CD14-positive monocyte (primary cell): ENCODE measurements around the gene ITGA3. TPM values are rescaled to one million over a fixed set of nuclear protein-coding genes. Genes with fewer than 3 reads are reported as not detected.

ENCODE experiments used
- DNase-seq, 3 donors: peaks; one replicate each; pipeline ENCODE4 v3.0.0-alpha.2; 2011 to 2022
- H2AFZ ChIP-seq: 2 replicates; pipeline ENCODE4 v1.6.0; 2012; ENCODE audit warnings: mild to moderate bottlenecking, low read depth, low read length, inconsistent platforms; ENCODE audit not compliant: insufficient read depth, poor library complexity, severe bottlenecking
- H3K27ac ChIP-seq, 2 donors: 1 replicate in 1 of 2; 2 replicates in 1 of 2; pipeline ENCODE4 v1.5.1; 2012 to 2013; ENCODE audit warnings: low read length in 2 of 2, control low read depth in 1 of 2, inconsistent platforms in 1 of 2, low read depth in 1 of 2, mild to moderate bottlenecking in 1 of 2
- H3K27me3 ChIP-seq, 2 donors: one replicate each; pipeline versions ENCODE4 v1.6.0 to v1.6.1; 2011 to 2013; ENCODE audit warnings: low read length in 2 of 2; ENCODE audit not compliant: control insufficient read depth in 2 of 2, insufficient read depth in 2 of 2
- H3K36me3 ChIP-seq, 2 donors: replicated peaks in 1 of 2; 1 replicate in 1 of 2; 2 replicates in 1 of 2; pipeline versions ENCODE4 v1.5.1 to v1.6.1; 2012 to 2013; ENCODE audit warnings: low read length in 2 of 2, control low read depth in 1 of 2, inconsistent platforms in 1 of 2, mild to moderate bottlenecking in 1 of 2; ENCODE audit not compliant: insufficient read depth in 2 of 2, control insufficient read depth in 1 of 2
- H3K4me1 ChIP-seq, 2 donors: 1 replicate in 1 of 2; 2 replicates in 1 of 2; pipeline versions ENCODE4 v1.5.1 to v1.6.1; 2012 to 2013; ENCODE audit warnings: low read length in 2 of 2, control low read depth in 1 of 2, inconsistent platforms in 1 of 2, mild to moderate bottlenecking in 1 of 2, moderate library complexity in 1 of 2; ENCODE audit not compliant: insufficient read depth in 2 of 2, control insufficient read depth in 1 of 2
- H3K4me2 ChIP-seq: replicated peaks from 2 replicates; pipeline ENCODE3; 2012; ENCODE audit warnings: low read length, moderate library complexity, mild to moderate bottlenecking; ENCODE audit not compliant: poor library complexity, severe bottlenecking; ENCODE audit errors: extremely low read depth
- H3K4me3 ChIP-seq, 3 experiments: fragments of 200-600 bp in 1 of 3; sonication (generic) in 1 of 3; replicated peaks in 1 of 3; 1 replicate in 2 of 3; 2 replicates in 1 of 3; pipeline ENCODE4 v1.5.1; 2011 to 2013; ENCODE audit warnings: low read length in 3 of 3, mild to moderate bottlenecking in 3 of 3, control low read depth in 2 of 3, low read depth in 2 of 3, inconsistent platforms in 1 of 3, moderate library complexity in 1 of 3
- H3K79me2 ChIP-seq: 2 replicates; pipeline ENCODE4 v1.6.0; 2012; ENCODE audit warnings: mild to moderate bottlenecking, control low read depth, inconsistent platforms, low read length, moderate library complexity; ENCODE audit not compliant: insufficient read depth
- H3K9ac ChIP-seq: 2 replicates; pipeline ENCODE4 v1.6.0; 2017; ENCODE audit warnings: low read length, mild to moderate bottlenecking; ENCODE audit not compliant: insufficient read depth, poor library complexity, severe bottlenecking
- H3K9me3 ChIP-seq, 2 donors: replicated peaks in 1 of 2; 1 replicate in 1 of 2; 2 replicates in 1 of 2; pipeline versions ENCODE4 v1.5.1 to v1.6.1; 2012 to 2013; ENCODE audit warnings: low read length in 2 of 2, control low read depth in 1 of 2; ENCODE audit not compliant: control insufficient read depth in 1 of 2, insufficient read depth in 1 of 2
- H4K20me1 ChIP-seq: 2 replicates; pipeline ENCODE4 v1.6.0; 2012; ENCODE audit warnings: mild to moderate bottlenecking, low read length, control low read depth, moderate library complexity; ENCODE audit not compliant: insufficient read depth
- H3K27ac Mint-ChIP-seq, 7 donors: one replicate each; pipeline ENCODE4 v1.8.0; 2020; ENCODE audit warnings: mild to moderate bottlenecking in 7 of 7, mixed read lengths in 7 of 7, moderate library complexity in 6 of 7, inconsistent platforms in 2 of 7
- H3K27me3 Mint-ChIP-seq, 3 donors: one replicate each; pipeline ENCODE4 v1.8.0; 2021 to 2022; ENCODE audit warnings: low read depth in 3 of 3, mild to moderate bottlenecking in 3 of 3, mixed read lengths in 3 of 3, moderate library complexity in 3 of 3, inconsistent platforms in 1 of 3
- H3K36me3 Mint-ChIP-seq, 2 donors: one replicate each; pipeline ENCODE4 v1.8.0; 2020; ENCODE audit warnings: mixed read lengths in 2 of 2, inconsistent platforms in 1 of 2, mild to moderate bottlenecking in 1 of 2
- H3K4me1 Mint-ChIP-seq: one replicate; pipeline ENCODE4 v1.8.0; 2020; ENCODE audit warnings: mild to moderate bottlenecking, mixed read lengths
- H3K4me3 Mint-ChIP-seq, 2 donors: one replicate each; pipeline ENCODE4 v1.8.0; 2020; ENCODE audit warnings: mild to moderate bottlenecking in 2 of 2, mixed read lengths in 2 of 2, moderate library complexity in 1 of 2
- H3K9me3 Mint-ChIP-seq, 7 donors: one replicate each; pipeline ENCODE4 v1.8.0; 2020 to 2022; ENCODE audit warnings: mixed read lengths in 7 of 7, mild to moderate bottlenecking in 6 of 7, moderate library complexity in 6 of 7, inconsistent platforms in 2 of 7
- WGBS: methylation state at CpG from one replicate; pipeline ENCODE4 v1.1.5; 2013; ENCODE audit warnings: missing lambda C conversion rate; ENCODE audit not compliant: insufficient coverage; 5-methylcytosine and 5-hydroxymethylcytosine counted together
- intact Hi-C, 2 donors: fragments of 100-400 bp; cut with micrococcal nuclease; formaldehyde crosslinking; loops; one replicate each; pipeline versions ENCODE4 v1.15.0 to v1.15.1; 2023
- polyA plus RNA-seq, 3 donors: library from polyadenylated mRNA; depleted of rRNA in 1 of 3; unstranded in 2 of 3; stranded (reverse) in 1 of 3; fragments of 300-500 nt in 2 of 3; fragments of >200 nt in 1 of 3; fragmentation: Illumina TruSeq in 2 of 3; gene quantifications; 1 replicate in 2 of 3; 2 replicates in 1 of 3; pipeline ENCODE4 v1.2.3, GENCODE V29; 2012 to 2021
- TF ChIP-seq, protein P1 (sequence below): fragments of 200-600 bp; IDR thresholded peaks from one replicate; pipeline ENCODE4 v1.8.0; 2022; ENCODE audit warnings: antibody characterized with exemption, mild to moderate bottlenecking

The ITGA3 gene
- polyA plus RNA-seq, 3 donors, result 0.31 to 0.36 TPM; not detected in 1

DNA sequence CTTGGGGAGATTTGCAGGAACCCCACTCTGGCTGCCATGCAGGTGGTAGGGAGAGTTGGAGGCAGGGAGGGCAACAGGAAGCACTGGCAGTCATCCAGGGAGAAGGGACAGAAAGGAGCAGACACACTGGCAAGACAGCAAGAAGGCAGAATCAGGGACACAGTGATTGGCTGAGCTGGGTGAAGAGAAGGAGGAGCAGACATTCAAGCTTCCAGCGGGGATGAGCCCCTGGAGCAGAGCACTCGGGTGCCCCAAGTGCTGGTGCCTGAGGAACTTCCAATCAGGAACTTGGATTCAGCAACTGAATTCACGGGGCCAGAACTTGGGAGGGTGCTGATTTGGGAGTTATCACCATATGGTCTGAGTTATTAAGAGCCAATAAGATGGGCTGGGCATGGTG is 6.3 kb upstream of the ITGA3 start:
- Histone ChIP-seq H3K9me3 (no peaks in the 10 kb centered on the region), H3K4me2 (no peak overlapping the region), H2AFZ (no peak overlapping the region), H3K27me3 (peaks cover 10 to 15% of the 10 kb centered on the region in 2 donors), H3K79me2 (no peaks in the 10 kb centered on the region), H3K4me3 (no peak overlapping the region), H3K36me3 (no peaks in the 10 kb centered on the region), H3K27ac (no peak overlapping the region), H3K4me1 (no peaks in the 10 kb centered on the region), H4K20me1 (no peaks in the 10 kb centered on the region), H3K9ac (no peak overlapping the region)
- no peaks in the 10 kb centered on the region for H3K36me3 Mint-ChIP-seq
- peak overlapping the region in 1 of 2 donors; percentile 3 for H3K4me3 Mint-ChIP-seq
- no peak overlapping the region for H3K27ac Mint-ChIP-seq
- H3K27me3 Mint-ChIP-seq, result peaks cover 24 to 33% (median 27%) of the 10 kb centered on the region in 3 donors
- H3K9me3 Mint-ChIP-seq, result peaks cover 0 to 5% (median 0%) of the 10 kb centered on the region in 7 donors
- DNase-seq, result no peak
- WGBS, result 93% methylated on average over 3 of the region's 3 CpGs
- peaks cover 8% of the 10 kb centered on the region for H3K4me1 Mint-ChIP-seq
- TF ChIP-seq, protein P1, sequence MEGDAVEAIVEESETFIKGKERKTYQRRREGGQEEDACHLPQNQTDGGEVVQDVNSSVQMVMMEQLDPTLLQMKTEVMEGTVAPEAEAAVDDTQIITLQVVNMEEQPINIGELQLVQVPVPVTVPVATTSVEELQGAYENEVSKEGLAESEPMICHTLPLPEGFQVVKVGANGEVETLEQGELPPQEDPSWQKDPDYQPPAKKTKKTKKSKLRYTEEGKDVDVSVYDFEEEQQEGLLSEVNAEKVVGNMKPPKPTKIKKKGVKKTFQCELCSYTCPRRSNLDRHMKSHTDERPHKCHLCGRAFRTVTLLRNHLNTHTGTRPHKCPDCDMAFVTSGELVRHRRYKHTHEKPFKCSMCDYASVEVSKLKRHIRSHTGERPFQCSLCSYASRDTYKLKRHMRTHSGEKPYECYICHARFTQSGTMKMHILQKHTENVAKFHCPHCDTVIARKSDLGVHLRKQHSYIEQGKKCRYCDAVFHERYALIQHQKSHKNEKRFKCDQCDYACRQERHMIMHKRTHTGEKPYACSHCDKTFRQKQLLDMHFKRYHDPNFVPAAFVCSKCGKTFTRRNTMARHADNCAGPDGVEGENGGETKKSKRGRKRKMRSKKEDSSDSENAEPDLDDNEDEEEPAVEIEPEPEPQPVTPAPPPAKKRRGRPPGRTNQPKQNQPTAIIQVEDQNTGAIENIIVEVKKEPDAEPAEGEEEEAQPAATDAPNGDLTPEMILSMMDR, result no peak
- intact Hi-C loops, result no loop called here

DNA sequence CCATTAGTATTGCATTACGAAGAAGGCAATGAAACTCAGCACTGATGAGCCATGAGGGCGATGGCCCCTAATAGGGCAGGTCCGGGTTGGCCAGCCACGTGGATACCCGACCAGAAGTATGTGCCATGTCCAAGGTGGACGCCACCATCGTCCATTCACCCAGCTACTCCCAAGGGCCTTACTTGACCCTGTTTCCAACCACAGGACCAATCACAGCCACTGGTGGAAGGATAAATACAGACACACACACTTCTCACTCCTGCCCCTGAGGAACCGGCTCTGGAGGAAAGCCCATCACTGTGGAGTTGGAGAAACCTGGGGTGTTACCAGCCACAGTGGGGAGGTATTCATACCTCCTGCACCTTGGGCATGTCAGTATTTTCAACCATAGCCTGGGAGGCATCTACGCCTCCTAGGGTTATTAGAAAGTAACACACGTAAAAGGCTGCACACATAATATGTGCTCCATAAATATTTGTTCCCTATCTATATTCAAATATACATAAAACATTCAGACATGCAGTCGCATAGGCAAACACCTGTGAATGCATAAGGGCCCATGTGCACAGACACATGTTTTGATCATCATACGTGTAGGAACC is 5.4 kb upstream of the ITGA3 start:
- 96% methylated on average over 9 of the region's 12 CpGs for WGBS
- H3K36me3 ChIP-seq, result no peaks in the 10 kb centered on the region
- H3K9me3 ChIP-seq, result no peaks in the 10 kb centered on the region
- intact Hi-C loops, result no loop called here
- Mint-ChIP-seq H3K4me3 (no peak overlapping the region), H3K4me1 (peaks cover 15% of the 10 kb centered on the region), H3K9me3 (peaks cover 0 to 7% (median 4%) of the 10 kb centered on the region in 7 donors), H3K27ac (no peak overlapping the region), H3K36me3 (peaks cover 0 to 2% of the 10 kb centered on the region in 2 donors), H3K27me3 (peaks cover 33 to 42% (median 36%) of the 10 kb centered on the region in 3 donors)
- peaks cover 6 to 9% of the 10 kb centered on the region in 2 donors for H3K4me1 ChIP-seq
- TF ChIP-seq, protein P1, result no peak
- no peak for DNase-seq
- H3K27ac ChIP-seq, result no peak overlapping the region
- H3K79me2 ChIP-seq, result no peaks in the 10 kb centered on the region
- no peaks in the 10 kb centered on the region for H4K20me1 ChIP-seq
- peaks cover 18 to 24% of the 10 kb centered on the region in 2 donors for H3K27me3 ChIP-seq
- no peak overlapping the region for H2AFZ ChIP-seq
- H3K4me3 ChIP-seq, result no peak overlapping the region
- no peak overlapping the region for H3K9ac ChIP-seq
- no peak overlapping the region for H3K4me2 ChIP-seq
